ENCODE results near the gene CALHM6.
"Not testable (repeated sequence)": the region's sequence is repeated elsewhere in the genome, so short reads cannot be mapped to it uniquely, and the experiment has no call there.

The CALHM6 gene

DNA sequence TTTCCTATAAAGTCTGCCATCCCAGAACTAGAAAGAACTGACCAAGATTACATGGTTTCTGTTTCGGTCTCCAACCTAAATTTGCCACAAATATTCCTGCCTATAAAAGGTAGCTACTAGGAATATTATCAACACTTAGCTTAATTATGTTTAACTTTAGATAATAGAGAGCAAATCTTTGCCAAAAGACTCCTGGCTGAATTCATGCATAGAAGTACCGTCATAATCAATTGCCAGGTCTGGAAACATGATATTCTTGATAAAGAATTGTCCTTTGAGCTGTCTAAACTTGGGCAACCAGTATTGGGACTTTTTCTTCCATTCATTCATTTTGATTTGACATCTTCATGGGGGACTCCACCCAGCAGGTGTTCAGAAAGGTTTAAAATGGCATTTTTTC is 22.4 kb downstream of the CALHM6 start:
- no peak for DNase-seq

DNA sequence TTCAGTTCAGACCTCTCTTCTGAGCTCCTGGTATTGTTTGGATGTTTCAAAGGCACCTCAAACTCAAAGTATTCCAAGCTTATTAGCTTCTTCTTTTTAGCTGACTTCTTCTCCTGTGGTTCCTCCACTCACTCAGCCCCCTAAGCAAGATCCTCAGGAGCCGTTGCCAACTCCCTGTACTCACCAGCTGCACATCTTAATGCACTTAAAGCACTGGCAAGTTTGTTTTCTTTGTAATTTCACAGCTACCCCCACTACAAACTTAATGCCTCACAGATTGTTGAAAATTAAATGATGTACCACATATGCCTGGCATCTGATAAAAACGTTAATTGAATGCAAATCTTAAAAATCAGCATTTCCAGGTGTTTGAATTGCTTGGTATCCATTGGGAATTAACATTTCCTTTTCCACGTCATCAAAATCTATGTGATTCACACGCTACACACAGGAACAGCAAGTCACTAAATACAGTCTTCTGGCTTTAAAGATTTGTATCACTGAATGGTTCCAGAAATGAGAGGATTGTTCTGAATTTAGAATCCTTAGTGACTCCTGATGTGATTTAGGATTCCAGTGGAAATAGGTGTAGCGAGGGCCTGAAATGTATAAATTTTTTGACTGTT is 24.5 kb downstream of the CALHM6 start:
- no peak for DNase-seq

DNA sequence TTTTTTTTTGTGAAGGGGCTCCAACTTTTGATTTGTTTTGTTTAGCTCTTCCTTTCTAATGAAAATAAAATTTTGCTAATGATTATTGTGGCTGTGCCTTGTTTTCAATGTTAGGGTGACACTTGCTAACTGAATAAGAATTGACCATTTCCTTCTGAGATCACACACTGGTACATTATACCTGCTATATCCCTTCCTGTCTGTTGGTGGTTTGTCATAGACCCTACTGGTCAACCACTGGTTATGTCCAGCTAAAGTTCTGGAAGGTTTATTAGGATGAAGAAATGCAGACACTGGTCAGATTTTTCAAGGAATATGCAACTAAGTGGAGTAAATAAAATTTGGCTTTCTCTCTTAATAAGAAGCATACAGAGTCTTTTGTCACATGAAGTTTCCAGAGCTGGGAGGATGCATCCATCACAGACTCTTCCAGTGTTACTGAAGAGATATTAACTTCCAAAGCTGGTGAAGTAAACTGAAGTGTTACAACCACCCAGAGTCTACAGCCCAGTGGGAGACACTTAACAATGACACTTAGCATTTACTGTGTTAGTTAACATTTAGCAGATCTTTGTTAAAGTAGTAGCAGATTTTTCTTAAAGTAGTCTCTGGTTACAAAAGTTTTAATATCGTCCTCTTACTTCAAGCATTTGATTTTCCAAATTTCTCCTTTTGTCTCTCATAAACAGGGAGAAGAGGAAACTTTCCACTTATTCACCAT is 30.6 kb downstream of the CALHM6 start:
- no peak for DNase-seq

DNA sequence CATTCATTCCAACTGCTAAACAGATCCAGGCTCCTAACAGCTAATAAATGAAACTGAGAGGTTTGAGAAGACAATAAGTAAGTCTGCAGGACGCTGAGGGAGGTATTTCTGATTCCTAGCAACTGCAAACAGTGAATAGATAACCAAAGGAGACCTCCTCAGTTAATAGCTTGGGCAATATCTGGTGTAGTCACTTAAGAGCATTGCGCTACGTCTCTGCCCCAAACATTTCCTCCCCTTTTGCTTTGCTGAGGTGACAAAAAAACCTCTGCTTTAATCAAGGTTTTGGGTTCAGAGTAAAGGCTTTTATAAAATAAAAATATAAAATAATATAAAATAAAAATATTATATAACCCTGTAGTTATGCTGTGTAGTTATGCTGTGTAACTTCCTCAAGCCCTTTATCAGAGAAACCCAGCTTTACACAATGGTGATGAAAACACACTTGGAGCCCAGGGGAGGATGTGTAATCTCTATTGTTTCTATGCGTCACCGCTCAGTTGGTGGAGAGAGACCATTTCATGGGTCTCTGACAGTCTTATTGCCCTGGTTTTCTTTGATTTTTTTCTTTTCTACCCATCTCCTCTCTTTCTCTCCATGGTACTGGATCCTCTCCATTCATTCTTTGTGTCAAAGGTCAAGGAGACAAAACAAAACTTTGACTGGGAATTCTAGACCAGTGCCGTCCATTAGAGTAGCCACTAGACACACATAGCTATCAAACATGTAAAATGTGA is 31.3 kb downstream of the CALHM6 start:
- DNase-seq: no peak

DNA sequence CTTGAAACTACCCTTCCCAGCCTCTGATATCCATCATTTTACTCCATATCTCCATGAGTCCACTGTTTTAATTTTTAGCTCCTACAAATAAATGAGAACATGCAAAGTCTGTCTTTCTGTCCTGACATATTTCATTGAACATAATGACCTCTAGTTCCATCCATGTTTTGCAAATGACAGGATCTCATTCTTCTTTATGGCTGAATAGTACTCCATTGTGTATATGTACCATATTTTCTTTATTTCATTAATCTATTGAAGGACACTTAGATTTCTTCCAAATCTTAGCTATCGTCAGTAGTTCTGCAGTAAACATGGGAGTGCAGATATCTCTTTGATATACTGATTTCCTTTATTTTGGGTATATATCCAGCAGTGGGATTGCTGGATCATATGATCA is 34.0 kb downstream of the CALHM6 start:
- not testable (repeated sequence) for DNase-seq

DNA sequence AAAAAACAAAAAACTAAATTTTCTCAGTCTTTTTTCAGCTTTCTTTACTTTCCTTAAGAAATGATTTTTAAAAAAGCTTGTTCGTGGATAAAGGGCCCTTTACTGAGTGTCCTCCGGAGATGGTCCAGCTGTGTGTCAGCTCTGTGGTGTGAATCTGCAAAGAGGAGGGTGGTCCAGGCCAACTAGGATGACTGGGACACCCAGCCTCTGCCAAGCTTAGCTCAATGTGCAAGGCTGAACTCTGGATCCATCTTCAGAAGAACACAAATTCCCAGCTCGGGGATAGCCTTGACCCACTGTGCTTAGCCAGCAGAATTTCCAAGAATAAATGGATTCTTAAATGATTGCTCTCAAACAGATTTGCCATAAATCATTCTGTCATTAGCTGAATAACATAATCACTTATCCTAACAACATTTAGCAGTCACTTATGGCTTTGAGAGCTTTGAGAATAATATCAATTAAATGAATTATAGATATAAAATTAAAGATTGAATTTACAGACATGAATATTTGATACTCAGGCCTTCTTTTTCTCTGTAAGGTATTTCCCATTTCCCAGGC is 36.0 kb downstream of the CALHM6 start:
- no peak for DNase-seq

DNA sequence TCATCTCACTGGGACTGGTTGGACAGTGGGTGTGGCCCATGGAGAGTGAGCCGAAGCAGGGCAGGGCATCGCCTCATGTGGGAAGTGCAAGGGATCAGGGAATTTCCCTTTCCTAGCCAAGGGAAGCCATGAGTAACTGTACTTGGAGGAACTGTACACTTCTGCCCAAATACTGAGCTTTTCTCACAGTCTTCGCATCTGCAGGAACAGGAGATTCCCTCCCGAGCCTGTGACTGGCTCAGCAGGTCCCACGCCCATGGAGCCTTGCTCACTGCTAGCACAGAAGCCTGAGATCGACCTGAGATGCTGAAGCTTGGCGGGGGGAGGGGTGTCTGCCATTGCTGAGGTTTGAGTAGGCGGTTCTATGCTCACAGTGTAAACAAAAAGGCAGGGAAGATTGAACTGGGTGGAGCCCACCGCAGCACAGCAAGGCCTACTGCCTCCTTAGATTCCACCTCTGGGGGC is 39.8 kb downstream of the CALHM6 start:
- DNase-seq: no peak

GRCh38 chr6:116507324-116507723 is 46.1 kb downstream of the CALHM6 start:
- DNase-seq: no peak

GRCh38 chr6:116508527-116508926 is 47.4 kb downstream of the CALHM6 start:
- no peak for DNase-seq

- no peak for DNase-seq
These were observed 50.4 kb downstream of the CALHM6 start, which contains the start of gene CALHM5 for GRCh38 chr6:116511424-116512110. Gene CALHM5 (plus strand): TSS chr6:116511639. CDS start chr6:116511697, 58 bp downstream.

DNA sequence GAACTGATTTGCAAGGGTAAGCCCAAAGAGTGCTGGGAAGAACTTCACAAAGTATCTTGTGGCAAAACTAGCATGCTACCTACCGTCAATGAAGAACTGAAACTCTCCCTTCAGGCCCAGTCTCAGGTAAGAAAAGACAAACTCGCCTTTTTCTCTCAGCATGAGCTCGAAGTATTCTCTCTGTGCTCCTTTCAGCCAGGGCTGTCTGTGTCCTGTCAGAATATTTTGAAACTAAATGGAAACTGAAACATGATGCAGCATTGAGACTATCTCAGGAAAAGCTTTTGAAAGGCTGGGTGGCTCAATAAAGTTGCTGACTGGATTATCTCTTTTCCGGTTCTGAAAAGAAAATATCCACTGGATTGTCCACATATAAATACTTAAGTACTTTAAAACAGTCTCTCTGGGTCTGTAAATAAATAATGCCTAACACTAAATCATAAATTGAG is 51.0 kb downstream of the CALHM6 start:
- DNase-seq: no peak

DNA sequence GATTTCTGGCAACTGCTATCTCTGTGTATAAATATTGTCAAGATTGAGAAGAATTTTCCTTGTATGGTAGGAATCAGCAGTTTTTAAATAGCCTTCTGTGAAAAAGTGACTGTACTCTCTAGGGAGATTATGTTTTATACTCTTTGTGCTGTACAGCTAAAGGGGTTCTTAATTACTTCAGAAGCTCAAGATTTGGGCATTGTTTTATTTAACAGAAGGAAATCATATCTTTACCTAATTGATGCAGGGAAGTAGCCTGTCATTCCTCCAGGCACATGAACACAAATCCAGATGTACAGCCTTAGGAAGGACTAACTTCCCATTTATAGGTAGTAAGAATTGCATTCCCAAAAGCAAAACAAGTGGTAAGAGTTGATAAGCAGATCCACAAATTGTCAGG is 51.6 kb downstream of the CALHM6 start:
- DNase-seq: no peak

All from effector CD8-positive, alpha-beta T cell (primary cell).